HG02885 (cell line): ENCODE data around the gene TRANK1.

Source experiments
- ATAC-seq: cut with Tn5 transposase; IDR thresholded peaks from one replicate; pipeline ENCODE4 v1.9.1; 2021; ENCODE audit warnings: mild to moderate bottlenecking; ENCODE audit not compliant: unreplicated experiment, poor library complexity

The TRANK1 gene

GRCh38 chr3:36862076-36862755, 82.6 kb downstream of the TRANK1 start:
- ATAC-seq, result no peak

GRCh38 chr3:36859494-36859893, 85.4 kb downstream of the TRANK1 start:
- no peak for ATAC-seq

- no peak for ATAC-seq
Observed at GRCh38 chr3:36852071-36852470, 92.8 kb downstream of the TRANK1 start.

DNA sequence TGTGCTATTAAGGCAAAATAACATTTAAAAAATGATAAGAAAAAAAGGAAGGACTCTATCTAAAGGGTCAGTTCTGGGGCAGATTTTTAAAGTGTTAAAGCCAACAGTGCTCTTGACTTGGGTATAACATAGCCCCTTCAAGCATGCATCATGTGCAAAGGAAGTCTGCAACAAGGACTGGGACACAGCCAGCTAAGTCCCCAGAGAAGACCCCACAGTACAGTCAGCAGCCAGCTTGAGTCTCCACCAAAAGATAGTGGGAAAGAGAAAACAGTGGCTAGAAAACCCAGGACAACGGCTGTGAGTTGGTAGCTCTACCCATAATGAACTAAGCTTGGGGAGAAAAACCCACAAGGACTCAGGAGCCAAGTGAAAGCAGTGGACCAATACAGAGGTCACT, 94.1 kb downstream of the TRANK1 start:
- no peak for ATAC-seq

- ATAC-seq, result no peak
Observed at GRCh38 chr3:36846406-36846805, 98.4 kb downstream of the TRANK1 start.

- peak; percentile 79 for ATAC-seq
Observed at GRCh38 chr3:36843065-36844051, 101.5 kb downstream of the TRANK1 start.

DNA sequence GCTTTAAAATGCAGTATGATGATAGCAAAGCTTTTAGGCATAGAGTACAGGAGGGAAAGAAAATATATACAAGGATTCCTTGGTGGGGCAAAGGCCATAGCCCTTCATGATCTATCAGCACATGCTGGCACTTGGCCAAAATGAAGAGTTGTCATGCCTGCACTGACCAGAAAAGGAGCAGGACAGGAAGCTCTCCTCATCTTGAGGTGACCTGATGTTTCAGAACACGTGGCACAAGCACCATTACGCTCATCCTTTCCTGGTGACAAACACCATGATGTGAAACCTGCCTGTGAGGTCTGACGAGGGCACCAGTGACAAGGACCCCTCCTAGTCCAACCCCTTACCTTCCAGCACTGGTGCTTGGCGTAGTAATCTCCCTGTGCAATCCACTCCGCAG, 102.6 kb downstream of the TRANK1 start:
- no peak for ATAC-seq

DNA sequence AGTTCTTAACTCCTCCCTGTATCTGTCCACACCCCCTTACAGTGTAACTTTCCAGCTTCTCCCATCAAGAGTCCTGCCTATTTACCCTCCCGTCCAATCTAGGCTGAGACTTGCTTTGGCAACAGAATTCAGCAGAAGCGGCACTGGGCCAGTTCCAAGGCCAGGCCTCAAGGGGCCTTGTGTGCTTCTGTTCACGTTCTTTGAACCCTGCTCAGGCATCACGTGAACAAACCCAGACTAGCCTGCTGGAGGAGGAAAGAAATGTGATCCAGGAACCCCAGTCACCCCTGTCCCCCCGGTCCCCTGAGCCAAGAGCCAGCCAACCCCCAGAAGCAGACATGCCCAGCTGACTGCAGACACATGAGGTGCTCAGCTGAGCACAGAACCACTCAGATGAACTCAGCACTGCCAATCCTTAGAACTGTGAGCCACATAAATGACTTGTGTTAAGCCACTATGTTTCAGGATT, 104.4 kb downstream of the TRANK1 start:
- no peak for ATAC-seq

DNA sequence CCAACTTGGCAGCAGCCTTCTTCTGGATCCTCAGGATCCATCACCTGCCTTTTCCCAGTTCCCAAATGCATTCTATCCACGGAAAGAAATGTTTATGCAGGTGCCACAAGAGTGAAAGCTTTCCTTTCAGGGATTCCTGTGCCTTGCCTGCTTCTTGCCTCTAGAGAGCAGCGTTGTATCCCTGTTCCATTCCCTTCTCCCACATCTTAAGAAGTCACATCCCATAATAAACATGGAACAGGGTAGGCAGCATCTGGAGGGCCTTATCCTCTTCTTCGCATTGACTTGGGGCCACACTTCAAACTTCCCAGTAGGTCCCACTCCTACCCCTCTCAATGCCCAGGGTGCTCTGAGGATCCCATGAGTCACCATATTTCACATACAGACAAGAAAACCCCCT, 107.8 kb downstream of the TRANK1 start:
- no peak for ATAC-seq

DNA sequence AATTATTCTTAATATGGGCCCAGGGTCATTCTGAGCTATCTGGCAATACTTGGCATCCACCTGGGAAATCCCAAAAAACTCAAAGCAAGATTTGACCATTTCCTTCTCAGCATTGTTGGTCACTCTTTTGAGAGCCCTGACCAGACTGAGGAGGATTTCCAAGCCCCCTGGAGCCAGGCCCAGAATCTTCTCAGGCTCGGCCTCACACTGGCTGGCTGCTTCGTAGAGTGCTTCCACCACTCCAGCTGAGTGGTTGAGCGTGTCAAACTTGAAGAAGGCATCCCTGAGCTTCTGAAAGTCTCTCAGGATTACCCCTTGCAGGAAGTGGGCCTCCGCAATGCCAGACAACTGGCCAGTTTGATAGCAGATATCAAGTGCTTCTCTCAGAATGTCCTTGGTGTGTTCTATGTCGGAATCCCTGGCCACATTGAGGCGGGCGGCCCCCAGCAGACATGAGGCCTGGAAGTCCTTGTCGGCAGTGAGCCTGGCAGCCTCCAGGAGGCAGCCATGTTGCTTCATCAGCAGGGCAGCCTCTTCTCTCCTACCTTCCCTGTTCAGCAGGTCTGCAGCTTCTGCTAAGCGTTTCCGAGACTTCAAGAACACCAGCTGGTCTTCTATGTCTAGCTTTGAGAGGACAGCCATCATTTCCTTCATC, 111.6 kb downstream of the TRANK1 start:
- no peak for ATAC-seq

DNA sequence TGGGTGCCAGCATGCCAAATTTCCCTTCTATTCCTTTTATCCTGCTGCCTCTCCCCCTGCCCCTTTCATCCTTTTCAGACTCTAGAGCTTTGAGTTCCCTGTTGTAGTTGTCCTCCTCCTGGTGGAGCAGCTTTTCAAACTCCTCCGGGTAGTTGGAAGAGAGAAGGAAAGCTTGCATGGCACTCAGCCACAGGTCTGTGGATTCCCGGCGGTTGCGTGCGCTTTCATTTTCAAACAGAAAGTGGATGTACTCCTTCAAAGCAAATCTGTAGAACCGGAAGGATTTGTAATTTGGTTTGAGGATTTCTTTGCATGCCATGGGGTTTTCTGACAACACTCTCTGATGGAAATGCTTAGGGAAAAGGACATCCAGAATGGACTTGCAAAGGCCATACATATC, 112.4 kb downstream of the TRANK1 start:
- no peak for ATAC-seq

- ATAC-seq, result no peak
Observed at GRCh38 chr3:36827133-36827532, 117.7 kb downstream of the TRANK1 start.

DNA sequence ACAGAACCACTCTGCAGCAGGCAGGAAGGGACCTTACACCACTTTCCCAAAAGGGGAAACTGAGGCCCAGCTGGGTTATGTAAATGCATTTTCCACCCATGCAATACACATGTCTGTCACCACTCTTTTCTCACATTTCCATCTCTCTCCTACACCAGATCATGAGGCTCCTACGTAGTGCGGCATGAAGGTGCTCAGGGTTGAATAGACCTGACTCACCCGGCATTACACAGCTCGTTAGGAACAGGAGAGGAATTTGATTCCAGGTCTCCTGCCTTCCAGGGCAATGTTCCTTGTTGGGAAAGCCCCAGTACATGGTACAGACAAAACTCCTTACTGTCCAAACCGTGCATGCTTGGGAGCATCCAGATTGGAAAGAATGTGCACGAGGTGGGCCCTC, 118.6 kb downstream of the TRANK1 start:
- ATAC-seq, result no peak

DNA sequence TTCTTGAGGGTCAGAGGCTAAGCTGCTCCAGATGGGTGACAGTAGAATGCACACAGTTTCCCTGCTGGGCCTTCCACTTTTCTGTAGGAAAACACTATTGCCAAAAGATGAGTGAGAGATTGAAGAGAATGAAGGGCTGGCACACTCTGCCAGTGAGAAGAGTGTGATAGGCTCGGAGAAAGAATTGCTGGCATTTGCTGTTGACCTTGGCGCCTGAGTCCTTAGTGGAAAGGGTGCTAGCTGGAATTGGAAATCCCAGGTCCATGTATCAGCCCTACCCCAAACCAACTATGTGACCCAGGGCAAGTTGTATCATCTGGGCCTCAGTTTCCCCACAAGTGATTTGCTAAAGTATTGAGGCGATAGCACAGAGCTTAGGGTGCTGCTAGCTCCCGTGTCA, 120.4 kb downstream of the TRANK1 start:
- ATAC-seq, result no peak

- ATAC-seq, result no peak
Observed at GRCh38 chr3:36823806-36824205, 121.0 kb downstream of the TRANK1 start.

DNA sequence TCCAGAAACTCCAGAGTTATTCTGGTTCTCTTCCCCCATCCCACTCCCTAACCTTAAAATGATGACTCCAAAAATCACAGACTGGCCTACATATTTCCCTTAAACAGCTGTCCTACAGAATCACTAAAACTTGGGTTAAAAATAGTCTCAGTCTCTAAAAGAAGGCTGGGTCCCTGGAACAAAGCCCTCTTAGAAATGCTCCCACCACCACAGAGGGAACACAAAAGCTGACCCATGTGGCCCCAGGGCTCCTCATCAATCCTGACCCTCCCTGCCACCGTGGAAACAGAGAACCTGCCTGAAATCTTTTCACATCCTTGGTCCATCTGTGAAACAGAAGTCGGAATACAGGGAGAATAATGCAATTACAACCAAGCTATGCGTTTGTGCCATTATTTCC, 124.8 kb downstream of the TRANK1 start:
- no peak for ATAC-seq

DNA sequence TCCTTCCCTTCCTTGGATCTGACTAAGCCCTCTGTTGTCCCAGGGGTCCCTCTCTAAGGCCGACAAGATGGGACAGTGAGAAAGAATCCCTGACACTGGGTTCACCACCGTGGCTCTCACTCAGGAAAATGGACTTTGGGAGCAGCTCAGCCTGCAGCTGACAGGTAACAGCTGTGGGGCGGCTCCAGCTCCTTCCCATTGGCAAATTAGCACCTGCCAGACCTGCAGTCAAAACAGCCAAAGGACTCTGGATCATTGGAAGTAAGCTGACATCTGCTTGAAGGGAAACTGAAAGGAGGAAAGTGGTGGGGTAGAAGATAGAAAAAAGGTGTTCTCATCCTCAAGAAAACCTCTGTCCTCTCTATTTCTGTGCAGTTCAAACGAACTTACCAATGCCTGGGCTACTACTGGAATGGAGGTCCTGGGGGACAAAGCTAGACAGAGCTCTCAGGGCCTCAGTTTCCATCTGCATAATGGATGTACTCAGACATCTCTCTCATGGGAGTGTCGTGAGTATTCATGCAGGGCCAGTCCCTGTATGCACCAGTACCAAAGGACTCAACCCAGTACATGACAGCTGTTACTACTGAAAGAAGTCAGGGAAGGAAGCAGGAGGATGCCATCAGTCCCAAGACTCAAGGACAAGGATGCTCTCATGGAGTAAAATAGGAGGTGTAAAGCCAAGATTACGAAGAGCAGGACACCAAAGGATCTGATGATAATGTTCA, 126.9 kb downstream of the TRANK1 start:
- ATAC-seq, result no peak

- ATAC-seq, result no peak
Observed at GRCh38 chr3:36815375-36815774, 129.5 kb downstream of the TRANK1 start.

DNA sequence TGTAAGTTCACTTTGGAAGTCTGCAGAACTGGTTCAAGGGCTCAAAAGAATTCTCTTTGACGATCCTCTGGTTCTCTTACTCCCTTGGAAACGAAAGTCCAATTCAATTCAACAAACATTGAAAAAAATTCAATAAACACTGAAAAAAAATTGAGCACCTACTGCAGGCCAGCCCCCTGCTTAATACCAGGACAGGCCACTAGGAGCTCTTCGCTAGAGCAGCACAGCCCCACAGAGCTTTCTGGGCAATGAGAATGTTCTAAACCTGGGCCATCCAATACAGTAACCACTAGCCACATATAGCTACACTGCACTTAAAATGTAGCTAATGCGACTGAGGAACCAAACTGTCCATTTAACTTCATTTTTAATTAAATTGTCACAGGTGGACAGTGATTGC, 130.1 kb downstream of the TRANK1 start:
- peak; percentile 51 for ATAC-seq

- ATAC-seq, result no peak
Observed at GRCh38 chr3:36814066-36814717, 130.7 kb downstream of the TRANK1 start.
